GM19372 (cell line): ENCODE measurements around the gene CIDEB.

Experiments
- ATAC-seq: cut with Tn5 transposase; IDR thresholded peaks from one replicate; pipeline ENCODE4 v1.9.1; 2021; ENCODE audit warnings: mild to moderate bottlenecking, low read depth, moderate library complexity; ENCODE audit not compliant: unreplicated experiment

Gene CIDEB

GRCh38 chr14:24314377-24315193, 6.8 kb upstream of the CIDEB start:
- ATAC-seq: no peak

- ATAC-seq: no peak
Measured at GRCh38 chr14:24313913-24314312, 6.1 kb upstream of the CIDEB start.

GRCh38 chr14:24312736-24313507, 5.1 kb upstream of the CIDEB start:
- ATAC-seq: no peak

- ATAC-seq: no peak
Measured at GRCh38 chr14:24311837-24312615, 4.2 kb upstream of the CIDEB start.

GRCh38 chr14:24310646-24311604, 3.1 kb upstream of the CIDEB start, which contains the start of gene LTB4R:
Gene LTB4R (plus strand): TSS chr14:24311502. CDS start chr14:24315652, 4,150 bp downstream.
- ATAC-seq: peak; percentile 75

GRCh38 chr14:24310265-24310645, 2.5 kb upstream of the CIDEB start:
- no peak for ATAC-seq

GRCh38 chr14:24309538-24310264, 1.9 kb upstream of the CIDEB start, which contains the start of gene LTB4R2:
Gene LTB4R2 (plus strand): TSS chr14:24310140. CDS start chr14:24310665, 525 bp downstream.
- no peak for ATAC-seq

- ATAC-seq: no peak
Measured at GRCh38 chr14:24308342-24309124, 756 bp upstream of the CIDEB start.

- ATAC-seq: no peak
Measured at GRCh38 chr14:24307156-24307574, 612 bp downstream of the CIDEB start.

GRCh38 chr14:24304019-24304387, 3.8 kb downstream of the CIDEB start:
- no peak for ATAC-seq

- no peak for ATAC-seq
Measured at GRCh38 chr14:24300326-24300980, 7.3 kb downstream of the CIDEB start.

- ATAC-seq: peak; percentile 73
Measured at GRCh38 chr14:24299255-24300191, 8.3 kb downstream of the CIDEB start, which contains the start of the genes DHRS1 and NOP9. Gene DHRS1 (minus strand): TSS chr14:24299780. CDS start chr14:24299106, 674 bp downstream. Gene NOP9 (plus strand): TSS chr14:24299850. CDS start chr14:24299955, 105 bp downstream.

GRCh38 chr14:24298892-24299254, 8.9 kb downstream of the CIDEB start:
- ATAC-seq: no peak

GRCh38 chr14:24297190-24297964, 10.4 kb downstream of the CIDEB start:
- no peak for ATAC-seq

GRCh38 chr14:24296341-24297157, 11.2 kb downstream of the CIDEB start:
- no peak for ATAC-seq
